HepG2 (cell line): ENCODE data around the gene CCDC120. TPM values are rescaled to one million over a fixed set of nuclear protein-coding genes. Genes with fewer than 3 reads are reported as not detected.
A peak's percentile ranks its signal among the peaks of the same experiment; 100 is the strongest.

ENCODE experiments used
- AHR ChIP-seq: IDR thresholded peaks from 2 replicates; pipeline ENCODE4 v1.6.1; 2018; ENCODE audit warnings: missing genetic modification reagents, missing compliant biosample characterization
- ATRX ChIP-seq: sonication (generic); formaldehyde crosslinking; IDR thresholded peaks from 2 replicates; pipeline ENCODE4 v1.4.0; 2020; ENCODE audit warnings: missing genetic modification reagents, borderline replicate concordance
- BCL6 ChIP-seq: IDR thresholded peaks from 2 replicates; pipeline ENCODE4 v1.6.1; 2016; ENCODE audit warnings: missing genetic modification reagents, missing compliant biosample characterization
- CBFB ChIP-seq: sonication (generic); formaldehyde crosslinking; IDR thresholded peaks from 2 replicates; pipeline ENCODE4 v1.4.0; 2020; ENCODE audit warnings: missing genetic modification reagents
- FOSL2 ChIP-seq: sonication (generic); formaldehyde crosslinking; IDR thresholded peaks from 2 replicates; pipeline ENCODE4 v1.4.0; 2020; ENCODE audit warnings: missing genetic modification reagents
- MAFK ChIP-seq, 2 experiments: IDR thresholded peaks in 1 of 2; conservative IDR thresholded peaks in 1 of 2; 2 replicates each; pipeline ENCODE4 v1.6.1; 2011; ENCODE audit warnings: improper control_type of control experiment in 2 of 2, low read length in 2 of 2
- MAX ChIP-seq: IDR thresholded peaks from 2 replicates; pipeline ENCODE4 v1.6.1; 2012; ENCODE audit warnings: inconsistent platforms
- MLXIP ChIP-seq: sonication (generic); formaldehyde crosslinking; IDR thresholded peaks from 2 replicates; pipeline ENCODE4 v1.9.0; 2021; ENCODE audit warnings: missing genetic modification reagents, borderline replicate concordance
- MXD1 ChIP-seq: sonication (generic); formaldehyde crosslinking; IDR thresholded peaks from 2 replicates; pipeline ENCODE4 v1.4.0; 2020; ENCODE audit warnings: mild to moderate bottlenecking, missing genetic modification reagents
- MXI1 ChIP-seq: IDR thresholded peaks from 3 replicates; pipeline ENCODE4 v1.6.1; 2012; ENCODE audit warnings: low read depth, low read length, inconsistent platforms, borderline replicate concordance
- PRMT3 ChIP-seq: sonication (generic); formaldehyde crosslinking; IDR thresholded peaks from 2 replicates; pipeline ENCODE4 v1.8.1; 2022; ENCODE audit warnings: low read depth, mild to moderate bottlenecking, moderate library complexity, missing genetic modification reagents, borderline replicate concordance
- RBM39 ChIP-seq: fragments of 200-400 bp; formaldehyde crosslinking; IDR thresholded peaks from one replicate; pipeline ENCODE4 v1.6.1; 2018; ENCODE audit warnings: antibody characterized with exemption, mild to moderate bottlenecking, low read depth, low read length; ENCODE audit not compliant: poor library complexity, severe bottlenecking
- TRAFD1 ChIP-seq: sonication (generic); formaldehyde crosslinking; IDR thresholded peaks from 2 replicates; pipeline ENCODE4 v1.5.1; 2020; ENCODE audit warnings: missing genetic modification reagents, mild to moderate bottlenecking, borderline replicate concordance
- ZNF296 ChIP-seq: sonication (generic); formaldehyde crosslinking; conservative IDR thresholded peaks from 2 replicates; pipeline ENCODE4 v1.5.0; 2020; ENCODE audit warnings: mild to moderate bottlenecking, missing genetic modification reagents
- ZNF501 ChIP-seq: sonication (generic); formaldehyde crosslinking; IDR thresholded peaks from 2 replicates; pipeline ENCODE4 v1.5.1; 2020; ENCODE audit warnings: mild to moderate bottlenecking, moderate library complexity, missing genetic modification reagents
- ZNF550 ChIP-seq: sonication (generic); formaldehyde crosslinking; IDR thresholded peaks from 2 replicates; pipeline ENCODE4 v1.4.0; 2020; ENCODE audit warnings: mild to moderate bottlenecking, missing genetic modification reagents, borderline replicate concordance
- ZNF574 ChIP-seq: sonication (generic); formaldehyde crosslinking; IDR thresholded peaks from 2 replicates; pipeline ENCODE4 v1.4.0; 2020; ENCODE audit warnings: missing genetic modification reagents
- ZNF670 ChIP-seq: sonication (generic); formaldehyde crosslinking; IDR thresholded peaks from 2 replicates; pipeline ENCODE4 v1.8.0; 2022; ENCODE audit warnings: mild to moderate bottlenecking, missing genetic modification reagents, borderline replicate concordance
- ZNF768 ChIP-seq: sonication (generic); formaldehyde crosslinking; IDR thresholded peaks from 2 replicates; pipeline ENCODE4 v1.4.0; 2020; ENCODE audit warnings: missing genetic modification reagents
- ZNF839 ChIP-seq: sonication (generic); formaldehyde crosslinking; IDR thresholded peaks from 2 replicates; pipeline ENCODE4 v1.4.0; 2020; ENCODE audit warnings: missing genetic modification reagents, mild to moderate bottlenecking, borderline replicate concordance
- polyA plus RNA-seq, 8 experiments: library from polyadenylated mRNA; depleted of rRNA in 3 of 8; stranded (reverse) in 7 of 8; unstranded in 1 of 8; fragments of >200 nt; fragmentation: Illumina TruSeq in 4 of 8; extraction: Trizol in 4 of 8; gene quantifications; 2 replicates each; pipeline versions ENCODE4 v1.2.1 to v1.2.3, GENCODE V29; 2011 to 2016; ENCODE audit warnings: low read depth in 4 of 8, missing spikeins in 1 of 8, mixed read lengths in 1 of 8; ENCODE audit not compliant: insufficient read depth in 1 of 8
- total RNA-seq, 5 experiments: library from RNA; depleted of rRNA; stranded (reverse); fragments of >200 nt; fragmentation: Illumina TruSeq; extraction: Trizol; gene quantifications; 2 replicates each; pipeline ENCODE4 v1.2.3, GENCODE V29; 2016; ENCODE audit warnings: low read depth in 1 of 5

Gene CCDC120
- total and polyA plus RNA-seq, 2 of the 13 experiments (the other 11 are each of a cell fraction or from before 2014, with no cell fraction given) = 0.89 to 3.2 TPM

- no peak for TF ChIP-seq MLXIP
- no peak for TF ChIP-seq MXI1
- no peak for TF ChIP-seq ZNF670 (CRISPR knock-in tag)
- no peak for TF ChIP-seq RBM39
- TF ChIP-seq MXD1 (CRISPR knock-in tag) = no peak
- TF ChIP-seq PRMT3 (CRISPR knock-in tag) = no peak
- TF ChIP-seq ZNF296 (CRISPR knock-in tag) = no peak
- TF ChIP-seq MAFK (conservative IDR thresholded peaks at IDR 0.05 in 1 of 2, IDR thresholded peaks at IDR 0.05 in 1 of 2; ENCODE audit: low read length in 2 of 2) = no peak
- TF ChIP-seq ZNF574 = no peak
- TF ChIP-seq AHR (CRISPR knock-in tag) = no peak
- TF ChIP-seq BCL6 (CRISPR knock-in tag) = no peak
- no peak for TF ChIP-seq ZNF550 (CRISPR knock-in tag)
- TF ChIP-seq ZNF768 (CRISPR knock-in tag) = no peak
- no peak for TF ChIP-seq ATRX
- 0 out of 2 replicates have a peak, but pooled peaks have one; percentile 65 for TF ChIP-seq ZNF501
- TF ChIP-seq ZNF839 = no peak
- no peak; the same call in 1 of the 2 replicates for TF ChIP-seq MAX
- TF ChIP-seq TRAFD1 (CRISPR knock-in tag) = no peak
- TF ChIP-seq CBFB (CRISPR knock-in tag) = no peak; the same call in 1 of the 2 replicates
- TF ChIP-seq FOSL2 = peak; percentile 92
Observed at GRCh38 chrX:49043220-49043986, 15.4 kb upstream of the CCDC120 start, which contains the start of gene TFE3 (continued).
